Common myeloid progenitor, CD34-positive (primary cell): ENCODE data around the gene NPAS2.

Experiments
- CTCF ChIA-PET: fragments of 350-600 bp; sonication (Branson Sonifier 250); formaldehyde crosslinking; loops from one replicate; lab custom pipeline; 2021; ENCODE audit warnings: antibody characterized with exemption; lab: Charles Lee
- POLR2A ChIA-PET: fragments of 350-600 bp; sonication (Branson Sonifier 250); formaldehyde crosslinking; loops from one replicate; lab custom pipeline; 2021; ENCODE audit warnings: antibody characterized with exemption; lab: Charles Lee
- DNase-seq, 3 donors: peaks; one replicate each; pipeline versions ENCODE4 v3.0.0 to v3.0.0-alpha.2; 2013
- H3K27ac ChIP-seq, 2 experiments: 1 replicate in 1 of 2; 2 replicates in 1 of 2; pipeline ENCODE4 v1.7.0; 2013; ENCODE audit warnings: inconsistent platforms in 2 of 2, low read length in 2 of 2, mild to moderate bottlenecking in 2 of 2, low read depth in 1 of 2, moderate library complexity in 1 of 2; ENCODE audit not compliant: severe bottlenecking in 2 of 2, insufficient read depth in 1 of 2, poor library complexity in 1 of 2
- H3K27me3 ChIP-seq, 5 experiments: replicated peaks in 2 of 5; 1 replicate in 3 of 5; 2 replicates in 2 of 5; pipeline versions ENCODE4 v1.6.1 to v1.7.0; 2013; ENCODE audit warnings: low read length in 4 of 5, mild to moderate bottlenecking in 2 of 5, moderate library complexity in 2 of 5, inconsistent platforms in 1 of 5; ENCODE audit not compliant: insufficient read depth in 5 of 5, control insufficient read depth in 4 of 5
- H3K36me3 ChIP-seq, 4 experiments: 1 replicate in 2 of 4; 2 replicates in 2 of 4; pipeline versions ENCODE4 v1.6.1 to v1.7.0; 2013; ENCODE audit warnings: low read length in 3 of 4, control low read depth in 1 of 4, mild to moderate bottlenecking in 1 of 4; ENCODE audit not compliant: control insufficient read depth in 4 of 4, insufficient read depth in 4 of 4
- H3K4me1 ChIP-seq, 4 experiments: 1 replicate in 3 of 4; 2 replicates in 1 of 4; pipeline versions ENCODE4 v1.6.1 to v1.7.1; 2013; ENCODE audit warnings: low read length in 3 of 4, mild to moderate bottlenecking in 3 of 4, control low read depth in 1 of 4, inconsistent platforms in 1 of 4, moderate library complexity in 1 of 4; ENCODE audit not compliant: control insufficient read depth in 4 of 4, insufficient read depth in 4 of 4; ENCODE audit errors: control extremely low read depth in 1 of 4
- H3K4me3 ChIP-seq, 7 experiments: 1 replicate in 4 of 7; 2 replicates in 3 of 7; pipeline versions ENCODE4 v1.5.1 to v1.7.0; 2013; ENCODE audit warnings: mild to moderate bottlenecking in 7 of 7, low read length in 6 of 7, moderate library complexity in 6 of 7, inconsistent platforms in 2 of 7, low read depth in 2 of 7, control low read depth in 1 of 7; ENCODE audit not compliant: insufficient read depth in 4 of 7, control insufficient read depth in 1 of 7; ENCODE audit errors: extremely low read depth in 1 of 7
- H3K9me3 ChIP-seq, 5 experiments: 1 replicate in 4 of 5; 2 replicates in 1 of 5; pipeline versions ENCODE4 v1.6.1 to v1.7.1; 2013; ENCODE audit warnings: low read length in 4 of 5, mild to moderate bottlenecking in 2 of 5, inconsistent platforms in 1 of 5, low read depth in 1 of 5, moderate library complexity in 1 of 5; ENCODE audit not compliant: control insufficient read depth in 4 of 5, insufficient read depth in 2 of 5; ENCODE audit errors: control extremely low read depth in 1 of 5
- WGBS: methylation state at CpG from one replicate; pipeline ENCODE4 v1.1.5; 2013; ENCODE audit not compliant: insufficient coverage; 5-methylcytosine and 5-hydroxymethylcytosine counted together

The NPAS2 gene

DNA sequence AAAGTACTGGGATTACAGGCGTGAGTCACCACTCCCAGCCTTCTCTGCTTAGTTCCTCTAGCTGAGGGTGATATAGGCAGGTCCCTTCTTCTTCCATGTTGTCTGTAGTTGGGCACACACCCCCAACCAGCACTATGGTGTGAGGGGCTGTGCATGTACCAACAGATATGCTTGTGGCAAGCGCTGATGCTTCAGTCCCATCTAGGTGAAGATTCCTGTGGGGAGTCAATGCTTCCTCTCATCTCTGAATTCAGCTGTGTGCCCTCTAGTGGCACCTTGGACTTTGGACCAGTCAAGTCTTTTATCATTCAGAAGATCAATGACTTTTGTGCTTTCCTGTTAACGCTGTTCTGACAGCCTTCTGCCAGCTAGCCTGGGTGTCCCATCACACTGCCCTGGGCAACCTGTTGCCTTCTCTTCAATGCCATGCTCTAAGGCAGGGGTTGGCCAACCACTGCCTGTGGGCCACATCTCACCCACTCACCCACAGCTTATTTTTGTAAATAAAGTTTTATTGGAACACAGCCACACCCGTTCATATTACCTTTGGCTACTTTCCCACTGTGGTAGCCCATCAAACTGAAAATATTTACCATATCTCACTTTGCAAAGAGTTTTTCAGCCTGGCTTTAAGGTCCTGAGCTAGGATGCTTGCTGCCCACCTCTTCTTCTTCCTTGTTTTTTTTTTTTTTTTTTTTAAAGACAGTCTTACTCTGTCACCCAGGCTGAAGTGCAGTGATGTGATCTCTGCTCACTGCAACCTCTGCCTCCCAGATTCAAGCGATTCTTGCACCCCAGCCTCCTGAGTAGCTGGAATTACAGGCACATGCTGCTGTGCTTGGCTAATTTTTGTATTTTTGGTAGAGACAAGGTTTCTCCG is 51.0 kb downstream of the NPAS2 start:
- Histone ChIP-seq H3K9me3 (peaks cover 0 to 8% (median 0%) of the 10 kb centered on the region in 5 experiments), H3K27ac (no peak overlapping the region), H3K4me1 (no peaks in the 10 kb centered on the region), H3K4me3 (no peak overlapping the region), H3K36me3 (no peaks in the 10 kb centered on the region), H3K27me3 (no peaks in the 10 kb centered on the region)
- CTCF ChIA-PET, result no interaction called here
- no peak for DNase-seq
- POLR2A ChIA-PET, result no interaction called here
- 87% methylated on average over 5 of the region's 6 CpGs for WGBS

DNA sequence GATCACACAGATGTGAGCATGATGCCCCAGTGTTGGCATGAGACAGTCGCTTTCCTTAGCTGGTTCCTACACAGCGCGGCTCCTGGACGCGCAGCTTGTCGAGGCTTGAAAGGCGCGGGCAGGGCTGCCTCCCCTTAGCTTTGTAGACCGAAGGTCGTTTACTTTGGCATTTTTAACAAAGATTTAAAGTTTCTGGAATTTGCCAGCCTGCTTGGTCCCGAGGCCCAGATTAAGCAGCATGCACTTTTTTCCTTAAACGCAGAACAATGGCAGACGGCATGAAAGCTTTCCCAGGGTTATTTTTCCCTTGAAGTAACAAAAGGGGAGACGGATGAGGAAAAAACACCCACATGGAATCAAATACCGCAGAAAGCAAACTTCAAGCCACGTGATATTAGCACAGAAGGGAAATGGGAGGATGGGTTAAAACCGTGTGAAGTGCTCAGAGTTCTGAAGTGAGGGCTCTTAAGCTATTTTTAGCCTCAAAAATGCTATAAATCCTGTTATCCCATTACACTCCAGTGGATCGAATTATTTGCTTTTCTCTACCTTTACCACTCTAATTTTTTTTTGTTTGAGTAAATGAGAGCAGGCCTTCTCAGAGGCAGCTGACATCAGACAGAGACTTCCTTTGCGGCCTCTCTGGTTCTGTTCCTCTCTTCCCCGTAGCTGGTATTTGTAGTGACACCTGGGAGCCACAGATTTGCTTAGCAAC is 55.7 kb downstream of the NPAS2 start:
- Histone ChIP-seq H3K36me3 (no peaks in the 10 kb centered on the region), H3K27ac (no peak overlapping the region), H3K27me3 (no peaks in the 10 kb centered on the region), H3K4me3 (no peak overlapping the region), H3K9me3 (no peaks in the 10 kb centered on the region), H3K4me1 (no peaks in the 10 kb centered on the region)
- 88% methylated on average over 14 of the region's 20 CpGs for WGBS
- POLR2A ChIA-PET, result interaction anchor here (0.6 kb wide), 1 partner anchor 297 kb away, joined by 5 read pairs; no protein-coding TSS in a partner anchor
- no peak for DNase-seq
- CTCF ChIA-PET, result interaction anchor here (1.3 kb wide), 1 partner anchor 13 kb away, joined by 3 read pairs; no protein-coding TSS in a partner anchor

DNA sequence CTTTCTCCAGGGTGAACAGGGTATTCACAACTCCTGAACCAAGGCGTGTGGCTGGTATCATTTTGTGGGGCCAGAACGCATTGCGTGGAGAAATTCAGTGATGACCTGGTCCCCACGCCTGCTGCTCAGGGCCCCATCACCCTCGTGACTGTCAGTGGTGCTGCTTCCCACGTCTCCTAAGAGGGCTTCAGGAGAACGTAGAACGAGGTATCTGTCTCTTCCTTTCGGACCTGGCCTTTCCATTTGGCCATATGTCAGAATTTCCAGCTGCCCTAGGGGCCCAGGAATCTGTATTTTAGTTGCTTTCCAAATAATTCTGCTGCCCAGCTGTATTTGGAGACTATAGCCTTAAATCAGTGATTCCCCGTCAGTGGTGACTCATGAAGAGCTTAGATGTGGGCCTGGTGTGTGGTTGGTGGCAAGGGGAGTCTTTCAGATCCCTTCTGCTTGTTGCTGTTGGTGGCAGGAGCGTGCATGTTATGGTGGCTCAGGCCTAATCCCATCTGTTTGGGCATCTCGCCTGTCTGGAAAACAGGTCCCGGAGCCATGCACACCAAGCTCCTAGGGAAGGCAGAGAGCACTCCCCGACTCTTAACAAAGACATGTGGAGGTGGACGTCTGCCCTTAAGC is 56.4 kb downstream of the NPAS2 start:
- Histone ChIP-seq H3K27me3 (no peaks in the 10 kb centered on the region), H3K36me3 (no peaks in the 10 kb centered on the region), H3K9me3 (no peaks in the 10 kb centered on the region), H3K27ac (no peak overlapping the region), H3K4me3 (no peak overlapping the region), H3K4me1 (no peaks in the 10 kb centered on the region)
- 97% methylated on average over 14 of the region's 15 CpGs for WGBS
- DNase-seq, result no peak
- ChIA-PET POLR2A (interaction anchor here (0.6 kb wide), 1 partner anchor 298 kb away, joined by 5 read pairs; no protein-coding TSS in a partner anchor), CTCF (no interaction called here)

DNA sequence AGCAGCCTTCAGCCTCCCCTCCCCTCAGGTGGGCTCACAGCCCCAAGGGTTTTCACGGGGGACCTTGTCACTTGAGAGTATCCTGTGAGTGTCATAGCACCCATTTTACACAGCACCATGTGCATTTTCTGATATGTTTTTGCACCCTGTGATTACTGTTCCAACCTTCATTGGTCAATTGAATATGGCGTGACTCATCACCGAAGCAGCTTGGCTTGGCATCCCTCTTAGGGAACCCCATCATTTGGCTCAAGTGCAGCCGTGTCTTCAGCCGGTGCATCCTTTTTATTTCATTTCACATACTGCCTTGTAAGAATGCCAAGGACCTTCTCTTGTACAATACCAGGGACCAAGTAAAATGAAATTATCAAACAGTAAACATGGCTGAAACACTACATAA is 57.6 kb downstream of the NPAS2 start:
- H3K4me1 ChIP-seq, result no peaks in the 10 kb centered on the region
- H3K9me3 ChIP-seq, result no peaks in the 10 kb centered on the region
- H3K36me3 ChIP-seq, result no peaks in the 10 kb centered on the region
- WGBS, result 92% methylated on average over 5 of the region's 5 CpGs
- H3K4me3 ChIP-seq, result no peak overlapping the region
- no peaks in the 10 kb centered on the region for H3K27me3 ChIP-seq
- CTCF ChIA-PET, result no interaction called here
- POLR2A ChIA-PET, result no interaction called here
- no peak overlapping the region for H3K27ac ChIP-seq
- no peak for DNase-seq

DNA sequence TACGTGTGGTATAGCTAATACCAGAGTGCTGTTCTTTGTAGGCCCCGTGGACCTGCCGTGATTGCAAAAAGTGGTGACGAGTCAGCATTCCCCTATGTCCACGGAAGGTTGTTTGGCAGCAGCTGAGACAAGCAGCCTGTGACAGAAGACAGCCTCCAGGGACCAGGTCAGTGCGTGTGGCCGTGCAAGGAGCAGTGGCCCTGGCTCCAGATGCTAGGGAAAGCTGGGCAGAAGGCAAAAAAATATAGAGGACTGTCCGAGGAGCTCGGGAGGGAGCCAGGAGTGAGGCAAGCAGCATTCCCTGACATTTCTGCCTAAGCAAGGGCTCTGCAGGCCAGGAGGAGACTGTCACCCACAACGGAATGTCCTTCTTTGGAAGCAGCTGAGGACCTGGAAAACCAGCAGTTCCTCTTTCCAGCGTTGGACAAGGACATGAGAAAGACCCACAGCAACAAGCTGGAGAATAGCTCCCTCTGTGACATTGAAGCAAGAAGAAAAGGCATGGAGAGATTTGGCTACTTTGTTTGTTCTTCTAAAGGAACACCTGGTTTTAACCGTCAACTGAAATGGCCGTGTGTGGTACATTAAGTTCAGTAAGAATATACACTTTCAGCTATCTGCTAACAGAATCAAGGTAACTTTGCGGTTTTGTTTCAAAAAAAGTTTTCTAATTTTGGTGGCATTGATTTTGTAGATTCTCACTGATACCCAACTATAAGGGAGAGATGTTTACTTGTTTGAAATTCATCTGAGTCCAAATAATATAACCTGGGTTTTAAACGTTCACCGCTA is 58.3 kb downstream of the NPAS2 start:
- ChIA-PET CTCF (no interaction called here), POLR2A (interaction anchor here (0.7 kb wide), 1 partner anchor 153 kb away, joined by 3 read pairs; no protein-coding TSS in a partner anchor)
- H3K27me3 ChIP-seq, result no peaks in the 10 kb centered on the region
- WGBS, result 88% methylated on average over 14 of the region's 16 CpGs
- DNase-seq, result no peak
- no peaks in the 10 kb centered on the region for H3K36me3 ChIP-seq
- no peaks in the 10 kb centered on the region for H3K4me1 ChIP-seq
- H3K9me3 ChIP-seq, result no peaks in the 10 kb centered on the region
- no peak overlapping the region for H3K4me3 ChIP-seq
- no peak overlapping the region for H3K27ac ChIP-seq

DNA sequence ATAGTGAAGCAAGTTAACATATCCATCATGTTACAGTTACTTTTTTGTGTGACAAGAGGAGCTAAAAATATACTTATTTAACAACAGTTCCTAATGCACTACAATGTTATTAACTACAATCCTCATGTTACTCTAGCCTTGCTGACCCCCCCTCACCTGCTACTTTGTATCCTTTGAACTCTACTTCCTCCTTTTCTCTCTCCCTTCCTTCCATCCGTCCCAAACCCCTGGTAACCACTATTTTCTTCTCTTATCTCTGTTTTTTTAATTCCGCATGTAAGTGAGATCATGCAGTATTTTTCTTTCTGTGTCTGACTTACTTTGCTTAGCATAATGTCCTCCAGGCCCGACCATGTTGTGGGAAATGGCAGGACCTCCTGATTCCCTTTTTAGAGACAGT is 59.4 kb downstream of the NPAS2 start:
- H3K4me3 ChIP-seq, result no peak overlapping the region
- H3K27ac ChIP-seq, result no peak overlapping the region
- ChIA-PET POLR2A (no interaction called here), CTCF (no interaction called here)
- no peak for DNase-seq
- H3K36me3 ChIP-seq, result no peaks in the 10 kb centered on the region
- H3K27me3 ChIP-seq, result peaks cover 0 to 3% (median 0%) of the 10 kb centered on the region in 5 experiments
- H3K9me3 ChIP-seq, result no peaks in the 10 kb centered on the region
- no peaks in the 10 kb centered on the region for H3K4me1 ChIP-seq
- 60% methylated on average over 1 of the region's 3 CpGs for WGBS
